ENCODE results near the gene TAP1.

- TF ChIP-seq POLR2AphosphoS5 (IDR thresholded peaks at IDR 0.05; ENCODE audit: low read depth) (no peak), CTCF (IDR thresholded peaks at IDR 0.05; ENCODE audit: insufficient read depth, low read length) (no peak), GABPA (IDR thresholded peaks at IDR 0.05; ENCODE audit: low read depth) (no peak)
Measured at GRCh38 chr6:32857156-32857891, 3.8 kb upstream of the TAP1 start.
